ENCODE data around the gene PSMB4.

The PSMB4 gene

GRCh38 chr1:151356696-151357095 is 42.7 kb upstream of the PSMB4 start:
- H3K4me3 ChIP-seq (replicated peaks; ENCODE audit: insufficient read depth, low read length) = no peak overlapping the region
- no peak for DNase-seq (ENCODE audit: low read depth in 1 of 2, low spot score in 1 of 2)
- H3K27ac ChIP-seq (replicated peaks) = no peak overlapping the region
- H3K27me3 ChIP-seq (ENCODE audit: insufficient read depth, poor library complexity, severe bottlenecking) = no peaks in the 10 kb centered on the region
- TF ChIP-seq SPI1 (IDR thresholded peaks at IDR 0.05; ENCODE audit: borderline replicate concordance, low read depth) (peak; percentile 88), CTCF (IDR thresholded peaks at IDR 0.05; ENCODE audit: insufficient read depth, low read length) (no peak)

- Histone ChIP-seq H3K4me3 (replicated peaks; ENCODE audit: insufficient read depth, low read length) (no peak overlapping the region), H3K27ac (replicated peaks) (no peak overlapping the region), H3K27me3 (ENCODE audit: insufficient read depth, poor library complexity, severe bottlenecking) (no peaks in the 10 kb centered on the region)
- no peak for DNase-seq (ENCODE audit: low read depth in 1 of 2, low spot score in 1 of 2)
- TF ChIP-seq SPI1 (IDR thresholded peaks at IDR 0.05; ENCODE audit: borderline replicate concordance, low read depth) (peak; percentile 10; the same call in 1 of the 2 replicates), CTCF (IDR thresholded peaks at IDR 0.05; ENCODE audit: insufficient read depth, low read length) (no peak)
These were observed 37.5 kb upstream of the PSMB4 start for GRCh38 chr1:151361883-151362282.

- no peak for TF ChIP-seq SPI1 (IDR thresholded peaks at IDR 0.05; ENCODE audit: borderline replicate concordance, low read depth)
- no peak for TF ChIP-seq REST (IDR thresholded peaks at IDR 0.05; ENCODE audit: insufficient replicate concordance, low read depth)
- no peak for TF ChIP-seq GABPA (IDR thresholded peaks at IDR 0.05; ENCODE audit: low read depth)
- no peak for TF ChIP-seq POLR2AphosphoS5 (IDR thresholded peaks at IDR 0.05; ENCODE audit: low read depth)
- no peak for TF ChIP-seq CTCF (IDR thresholded peaks at IDR 0.05; ENCODE audit: insufficient read depth, low read length)
- DNase-seq (ENCODE audit: low read depth in 1 of 2, low spot score in 1 of 2) = no peak
- Histone ChIP-seq H3K27me3 (ENCODE audit: insufficient read depth, poor library complexity, severe bottlenecking) (no peaks in the 10 kb centered on the region), H3K27ac (replicated peaks) (no peak overlapping the region), H3K4me3 (replicated peaks; ENCODE audit: insufficient read depth, low read length) (no peak overlapping the region)
These were observed 36.8 kb upstream of the PSMB4 start for GRCh38 chr1:151362308-151363155.

GRCh38 chr1:151364996-151365395 is 34.4 kb upstream of the PSMB4 start:
- Histone ChIP-seq H3K4me3 (replicated peaks; ENCODE audit: insufficient read depth, low read length) (no peak overlapping the region), H3K27ac (replicated peaks) (no peak overlapping the region), H3K27me3 (ENCODE audit: insufficient read depth, poor library complexity, severe bottlenecking) (no peaks in the 10 kb centered on the region)
- TF ChIP-seq POLR2AphosphoS5 (IDR thresholded peaks at IDR 0.05; ENCODE audit: low read depth) = no peak
- no peak for TF ChIP-seq GABPA (IDR thresholded peaks at IDR 0.05; ENCODE audit: low read depth)
- TF ChIP-seq SPI1 (IDR thresholded peaks at IDR 0.05; ENCODE audit: borderline replicate concordance, low read depth) = no peak
- no peak for TF ChIP-seq CTCF (IDR thresholded peaks at IDR 0.05; ENCODE audit: insufficient read depth, low read length)
- no peak for TF ChIP-seq REST (IDR thresholded peaks at IDR 0.05; ENCODE audit: insufficient replicate concordance, low read depth)
- DNase-seq (ENCODE audit: low read depth in 1 of 2, low spot score in 1 of 2) = no peak
